DND-41 (cell line): ENCODE measurements around the gene SHOC2.

ENCODE experiments used
- EZH2 ChIP-seq: IDR thresholded peaks from 3 replicates; pipeline ENCODE4 v1.6.1; 2012; ENCODE audit warnings: borderline replicate concordance, low read depth, mild to moderate bottlenecking, moderate library complexity, low read length, inconsistent platforms; ENCODE audit not compliant: severe bottlenecking
- TF ChIP-seq, protein P1 (sequence below): IDR thresholded peaks from 2 replicates; pipeline ENCODE4 v1.5.1; 2012; ENCODE audit warnings: borderline replicate concordance, low read length, moderate library complexity, mild to moderate bottlenecking; ENCODE audit not compliant: poor library complexity, severe bottlenecking; ENCODE audit errors: extremely low read depth

DNA sequence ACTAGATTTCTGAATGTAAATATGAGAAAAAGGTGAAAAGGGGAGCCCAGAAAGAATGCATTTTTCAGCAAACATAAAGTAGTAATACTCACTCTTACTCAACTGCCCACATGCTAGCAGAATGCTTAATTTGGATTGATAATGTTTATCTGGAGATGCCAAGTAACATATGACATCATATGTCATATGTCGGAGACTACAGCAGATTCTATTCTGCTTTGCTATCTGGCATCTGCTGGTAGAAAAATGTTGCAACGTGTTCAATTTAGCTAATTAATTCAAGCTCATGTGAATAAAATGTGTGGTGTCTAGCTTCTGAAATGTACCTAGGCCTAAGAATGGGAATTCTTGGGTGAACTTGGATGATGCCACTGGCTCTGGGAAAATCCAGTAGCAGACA is 5.0 kb upstream of the SHOC2 start:
- no peak for TF ChIP-seq EZH2
- TF ChIP-seq, protein P1, sequence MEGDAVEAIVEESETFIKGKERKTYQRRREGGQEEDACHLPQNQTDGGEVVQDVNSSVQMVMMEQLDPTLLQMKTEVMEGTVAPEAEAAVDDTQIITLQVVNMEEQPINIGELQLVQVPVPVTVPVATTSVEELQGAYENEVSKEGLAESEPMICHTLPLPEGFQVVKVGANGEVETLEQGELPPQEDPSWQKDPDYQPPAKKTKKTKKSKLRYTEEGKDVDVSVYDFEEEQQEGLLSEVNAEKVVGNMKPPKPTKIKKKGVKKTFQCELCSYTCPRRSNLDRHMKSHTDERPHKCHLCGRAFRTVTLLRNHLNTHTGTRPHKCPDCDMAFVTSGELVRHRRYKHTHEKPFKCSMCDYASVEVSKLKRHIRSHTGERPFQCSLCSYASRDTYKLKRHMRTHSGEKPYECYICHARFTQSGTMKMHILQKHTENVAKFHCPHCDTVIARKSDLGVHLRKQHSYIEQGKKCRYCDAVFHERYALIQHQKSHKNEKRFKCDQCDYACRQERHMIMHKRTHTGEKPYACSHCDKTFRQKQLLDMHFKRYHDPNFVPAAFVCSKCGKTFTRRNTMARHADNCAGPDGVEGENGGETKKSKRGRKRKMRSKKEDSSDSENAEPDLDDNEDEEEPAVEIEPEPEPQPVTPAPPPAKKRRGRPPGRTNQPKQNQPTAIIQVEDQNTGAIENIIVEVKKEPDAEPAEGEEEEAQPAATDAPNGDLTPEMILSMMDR, result no peak
